HG03095 (cell line): ENCODE results near the gene MACROH2A2.
"Not testable (repeated sequence)": the region's sequence is repeated elsewhere in the genome, so short reads cannot be mapped to it uniquely, and the experiment has no call there.

Experiments
- ATAC-seq: cut with Tn5 transposase; IDR thresholded peaks from one replicate; pipeline ENCODE4 v1.9.1; 2021; ENCODE audit warnings: moderate library complexity; ENCODE audit not compliant: unreplicated experiment

The MACROH2A2 gene

DNA sequence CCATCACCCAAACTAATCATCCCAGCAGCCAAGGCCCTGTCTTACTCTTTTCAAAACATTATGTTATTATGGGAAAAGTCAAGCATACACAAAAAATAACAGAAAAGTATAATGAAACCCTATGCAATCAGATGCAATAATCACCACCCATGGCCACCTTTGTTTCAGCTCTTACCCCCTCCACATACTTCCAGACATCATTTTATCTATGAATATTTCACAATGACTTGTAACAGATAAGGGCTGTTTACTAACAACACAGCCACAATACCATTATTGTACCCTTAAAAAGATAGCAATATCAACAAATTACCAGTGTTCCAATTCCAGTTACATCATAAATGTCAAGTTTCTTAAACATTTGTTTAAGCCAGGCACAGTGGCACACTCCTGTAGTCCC, 44.8 kb downstream of the MACROH2A2 start:
- no peak for ATAC-seq

DNA sequence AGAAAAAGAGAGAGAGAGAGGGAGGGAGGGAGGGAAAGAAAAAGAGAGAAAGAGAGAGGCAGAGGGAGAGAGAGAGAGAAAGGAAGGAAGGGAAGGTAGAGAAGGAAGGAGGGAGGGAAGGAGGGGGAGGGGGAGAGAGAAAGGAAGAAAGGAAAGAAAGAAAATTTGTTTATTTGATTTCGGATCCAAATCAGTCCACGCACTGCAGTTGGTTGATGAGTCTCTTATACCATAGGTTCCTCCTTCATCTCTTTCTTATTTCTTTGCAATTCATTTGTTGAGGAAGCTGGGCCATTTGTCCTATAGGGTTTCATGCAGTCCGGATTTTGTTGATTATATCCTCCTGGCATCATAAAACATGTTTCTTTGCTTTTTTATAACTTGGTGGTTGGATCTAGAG, 45.6 kb downstream of the MACROH2A2 start:
- ATAC-seq, result no peak

DNA sequence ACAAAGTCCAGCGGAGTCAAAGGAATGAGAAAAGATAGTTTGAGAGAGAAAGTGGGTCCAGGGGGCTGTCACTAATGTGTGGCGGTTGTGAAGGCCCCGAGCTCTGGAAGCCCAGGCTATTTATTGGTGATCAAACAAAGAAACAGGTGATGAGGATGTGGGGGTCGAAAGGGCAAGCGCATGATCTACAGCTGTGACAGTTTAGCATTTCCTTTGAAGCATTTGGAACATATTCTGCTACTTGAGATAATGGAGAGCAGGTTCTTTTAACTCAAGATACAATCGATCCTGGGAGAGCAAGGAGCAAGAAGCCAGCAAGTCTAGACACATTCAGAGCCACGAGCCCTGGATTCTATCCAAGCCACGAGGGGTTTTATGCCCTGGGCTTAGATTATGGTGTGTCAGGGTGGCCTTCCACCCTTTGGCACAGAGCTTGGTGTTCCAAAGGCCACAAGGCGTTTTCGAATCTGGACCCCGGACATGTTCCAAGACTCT, 48.5 kb downstream of the MACROH2A2 start:
- ATAC-seq, result not testable (repeated sequence)

DNA sequence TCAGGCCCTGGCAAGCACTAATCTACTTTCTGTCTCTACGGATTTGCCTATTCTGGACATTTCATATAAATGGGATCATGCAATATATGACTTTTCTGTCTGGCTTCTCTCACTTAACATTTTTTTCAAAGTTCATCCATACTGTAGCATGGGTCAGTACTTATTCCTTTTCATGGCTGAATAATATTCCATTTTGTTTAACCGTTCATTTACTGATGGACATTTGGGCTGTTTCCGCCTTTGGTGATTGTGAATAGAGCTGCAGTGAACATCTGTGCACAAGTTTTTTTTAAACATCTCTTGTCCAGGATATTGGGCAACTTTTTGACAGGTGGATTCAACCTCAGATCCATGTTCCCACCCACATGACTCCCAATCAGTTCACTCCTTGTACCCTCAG, 49.0 kb downstream of the MACROH2A2 start:
- ATAC-seq, result no peak

DNA sequence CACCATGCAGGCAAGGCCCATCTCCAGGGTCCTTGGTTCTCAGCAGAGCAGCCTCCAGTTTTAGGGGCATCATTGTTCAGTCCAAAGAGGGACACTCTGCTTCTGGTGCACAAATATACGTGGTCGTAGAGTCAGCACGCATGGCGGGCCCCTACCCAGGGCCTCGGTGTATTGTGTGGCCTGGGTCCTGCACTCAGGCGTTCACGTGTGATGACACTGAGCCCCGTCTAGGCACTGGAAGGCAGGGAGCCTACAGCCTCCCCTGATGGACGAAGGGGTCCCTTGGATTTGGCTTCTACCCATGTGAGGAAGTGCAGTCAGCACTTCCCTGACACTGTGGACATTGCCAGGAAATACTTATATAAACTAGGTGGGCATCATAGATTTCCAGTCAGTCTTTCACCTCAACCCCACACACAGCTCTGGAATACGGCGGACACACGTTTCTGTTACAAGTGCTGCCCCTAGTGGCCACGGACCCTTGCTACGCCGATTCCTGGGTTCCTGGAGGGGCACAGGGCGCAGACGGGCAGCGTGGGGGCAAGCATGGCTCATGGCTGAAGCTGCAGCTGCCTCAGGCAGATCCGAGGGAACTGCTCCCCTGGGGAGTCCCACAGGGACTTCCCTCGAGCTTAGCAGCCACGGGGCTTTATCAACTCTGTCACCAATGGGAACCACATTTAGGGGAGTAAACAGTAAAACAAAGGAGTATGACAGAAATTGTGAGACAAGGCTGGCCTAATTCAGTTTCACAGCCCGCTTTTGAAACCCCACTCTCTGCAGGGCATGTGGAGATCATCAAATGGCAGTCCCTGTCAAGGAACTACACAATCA, 54.5 kb downstream of the MACROH2A2 start:
- ATAC-seq, result peak; percentile 68

DNA sequence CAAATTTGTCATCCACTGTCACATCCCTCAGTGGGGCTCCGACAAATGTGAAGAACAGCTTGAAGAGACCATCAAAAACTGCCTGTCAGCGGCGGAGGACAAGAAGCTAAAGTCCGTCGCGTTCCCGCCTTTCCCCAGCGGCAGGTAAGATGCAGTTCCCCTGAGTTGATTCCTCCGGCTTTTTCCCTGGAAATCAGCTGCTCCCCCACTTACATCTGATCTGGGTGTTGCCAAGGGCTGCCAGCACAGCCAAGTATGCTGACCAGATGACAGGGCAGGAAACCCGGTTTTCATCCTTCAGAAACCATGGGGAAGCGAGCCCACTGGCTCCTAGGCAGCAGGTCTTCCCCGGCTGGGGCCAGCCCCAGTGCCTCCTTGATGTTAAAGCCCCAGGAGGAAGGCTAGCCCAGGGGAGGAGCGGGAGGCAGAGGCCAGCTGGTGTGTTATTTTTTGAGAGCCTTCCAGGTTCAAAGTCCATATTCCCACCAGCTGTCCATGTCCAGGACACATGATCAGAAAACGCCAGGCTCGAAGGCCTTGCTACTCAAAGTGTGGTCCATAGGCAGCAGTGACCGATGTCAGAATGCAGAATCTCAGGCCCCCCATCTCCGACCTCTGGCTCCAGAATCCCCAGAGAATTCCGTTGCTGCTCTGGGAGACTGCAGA, 56.6 kb downstream of the MACROH2A2 start:
- no peak for ATAC-seq

DNA sequence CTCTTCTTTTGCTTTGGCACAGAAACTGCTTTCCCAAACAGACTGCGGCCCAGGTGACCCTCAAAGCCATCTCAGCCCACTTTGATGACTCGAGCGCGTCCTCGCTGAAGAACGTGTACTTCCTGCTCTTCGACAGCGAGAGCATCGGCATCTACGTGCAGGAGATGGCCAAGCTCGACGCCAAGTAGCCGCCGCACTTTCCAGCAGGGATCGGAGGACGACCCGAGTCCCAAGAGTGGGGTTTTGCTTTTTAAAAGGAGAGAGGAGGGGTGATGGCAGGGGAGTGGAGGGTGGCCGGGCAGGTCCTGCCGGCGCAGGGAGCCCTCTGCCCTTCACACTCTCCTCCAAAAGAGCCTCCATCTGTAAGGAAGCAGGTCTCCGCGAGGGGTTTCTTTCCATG, 58.9 kb downstream of the MACROH2A2 start:
- ATAC-seq, result no peak

DNA sequence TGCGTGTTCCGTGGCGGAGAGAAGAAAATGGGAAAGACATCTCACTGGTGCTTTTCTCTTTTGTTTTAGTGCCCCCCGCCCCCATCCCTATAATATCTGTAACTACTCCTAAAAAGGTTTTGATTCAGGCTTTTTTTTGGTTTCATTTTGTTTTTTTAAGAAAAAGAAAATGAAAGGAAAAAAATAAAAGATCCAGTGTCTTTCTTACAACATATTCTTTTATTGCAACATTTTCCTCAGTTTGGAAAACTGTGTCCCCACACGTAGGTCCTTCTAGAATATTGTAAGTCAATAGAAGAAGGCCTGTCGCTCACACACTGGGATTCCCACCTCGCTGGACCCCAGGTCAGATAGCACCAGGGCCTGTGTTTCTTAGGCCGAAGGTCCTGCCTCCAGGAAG, 59.4 kb downstream of the MACROH2A2 start:
- ATAC-seq, result no peak

DNA sequence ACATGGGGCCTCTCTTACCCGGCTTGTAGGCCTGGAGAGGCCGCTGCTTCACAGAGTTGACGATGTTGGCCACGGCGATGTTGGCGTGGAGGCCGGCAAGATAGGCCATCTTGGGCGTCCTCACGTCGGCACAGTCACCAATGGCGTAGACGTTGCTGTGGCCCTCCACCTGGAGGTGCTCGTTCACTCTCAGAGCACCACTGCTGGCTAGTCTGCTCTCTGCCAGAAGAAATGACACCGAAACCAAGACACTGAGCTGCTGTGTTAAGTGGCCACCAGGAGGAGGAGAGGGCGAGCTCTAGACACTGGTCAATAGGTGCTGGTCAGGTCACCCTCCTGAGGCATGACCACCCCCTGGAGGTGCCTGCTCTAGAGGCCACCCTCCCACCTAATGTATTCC, 62.3 kb downstream of the MACROH2A2 start:
- ATAC-seq, result no peak

DNA sequence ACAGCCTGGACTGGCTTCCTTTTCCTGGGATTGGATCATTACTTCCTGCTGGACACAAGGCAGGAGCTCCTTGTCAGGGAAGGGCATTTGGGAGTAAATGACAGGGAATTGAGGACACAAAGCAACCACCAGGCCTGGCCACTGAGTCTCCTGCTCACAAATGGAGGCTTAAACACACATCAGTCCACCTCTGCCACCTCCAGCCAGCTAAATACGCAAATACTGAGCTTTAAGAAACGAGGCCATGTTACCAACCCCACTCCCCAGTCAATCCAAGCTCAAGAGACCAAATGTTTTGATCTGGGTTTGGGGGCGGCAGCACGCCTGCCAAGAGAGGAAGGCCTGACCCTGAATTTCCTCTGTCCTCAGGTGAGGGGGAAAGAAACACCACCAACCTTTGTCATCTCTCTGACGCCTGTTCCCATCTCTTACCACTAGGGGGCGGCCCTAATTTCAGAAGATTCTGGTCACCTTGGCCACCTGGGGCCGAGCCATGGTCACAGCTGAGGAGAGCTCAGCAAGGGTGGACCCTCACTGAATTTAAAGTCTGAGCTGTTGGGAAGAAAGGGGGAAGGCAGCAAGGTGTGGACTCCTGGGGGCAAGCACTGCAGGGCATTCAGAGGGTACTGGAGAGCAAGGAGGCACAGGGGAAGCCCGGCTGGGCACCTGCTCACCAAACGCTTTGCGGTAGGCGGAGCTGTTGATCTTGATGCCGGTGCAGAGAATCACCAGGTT, 63.5 kb downstream of the MACROH2A2 start:
- ATAC-seq, result peak; percentile 50

DNA sequence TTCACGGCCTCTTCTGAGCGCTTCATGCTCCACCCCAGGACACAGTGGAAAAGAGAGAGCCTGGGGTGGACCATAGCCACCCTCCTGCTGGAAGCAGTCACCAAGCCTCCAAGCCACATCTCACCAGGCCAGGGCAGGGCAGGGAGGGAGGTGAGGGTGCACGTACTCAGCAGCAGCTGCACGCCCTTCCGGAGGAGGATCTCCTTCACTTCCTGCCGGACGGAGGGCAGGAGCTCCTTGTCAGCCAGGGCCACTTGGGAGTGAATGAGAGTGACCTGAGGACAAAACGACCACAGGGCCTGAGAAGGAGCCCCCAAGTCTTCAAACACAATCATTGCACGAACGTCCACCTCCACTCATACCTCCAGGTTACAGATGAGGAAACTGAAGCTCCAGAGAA, 65.0 kb downstream of the MACROH2A2 start:
- no peak for ATAC-seq

DNA sequence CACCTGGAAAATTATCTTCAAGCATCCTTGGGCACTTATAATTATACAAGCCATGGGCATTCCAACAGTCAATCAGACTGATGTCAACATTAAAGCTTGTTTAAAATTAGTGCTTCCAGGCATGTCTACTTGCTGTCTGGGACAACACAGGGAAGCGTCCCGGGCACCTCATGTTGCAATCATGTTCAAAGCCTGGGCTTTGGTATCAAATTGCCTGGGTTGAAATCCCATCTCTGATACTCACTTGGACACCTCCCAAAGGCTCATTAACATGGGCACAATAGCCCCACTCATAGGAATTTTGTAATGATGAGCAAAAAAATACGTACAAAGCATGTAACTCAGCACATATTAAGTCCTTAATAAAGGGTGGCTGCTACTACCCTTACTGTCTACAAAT, 65.5 kb downstream of the MACROH2A2 start:
- no peak for ATAC-seq

DNA sequence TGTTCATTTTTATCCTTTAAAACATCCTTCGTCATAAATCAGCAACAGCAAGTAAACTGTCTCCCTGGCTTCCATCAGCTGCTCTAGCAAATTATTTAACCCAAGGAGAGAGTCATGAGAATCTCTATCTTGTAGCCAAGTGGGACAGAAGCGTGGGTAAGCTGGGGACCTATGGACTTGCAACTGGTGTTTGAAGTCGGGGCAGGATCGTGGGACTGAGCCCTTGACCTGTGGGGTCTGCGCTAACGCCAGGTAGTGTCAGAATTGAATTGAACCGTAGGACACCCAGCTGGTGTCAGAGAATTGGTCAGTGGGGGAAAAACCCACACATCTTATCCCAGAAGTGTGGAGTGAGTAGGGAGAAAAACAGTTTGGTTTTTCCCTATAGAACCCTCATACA, 66.6 kb downstream of the MACROH2A2 start:
- ATAC-seq, result no peak

DNA sequence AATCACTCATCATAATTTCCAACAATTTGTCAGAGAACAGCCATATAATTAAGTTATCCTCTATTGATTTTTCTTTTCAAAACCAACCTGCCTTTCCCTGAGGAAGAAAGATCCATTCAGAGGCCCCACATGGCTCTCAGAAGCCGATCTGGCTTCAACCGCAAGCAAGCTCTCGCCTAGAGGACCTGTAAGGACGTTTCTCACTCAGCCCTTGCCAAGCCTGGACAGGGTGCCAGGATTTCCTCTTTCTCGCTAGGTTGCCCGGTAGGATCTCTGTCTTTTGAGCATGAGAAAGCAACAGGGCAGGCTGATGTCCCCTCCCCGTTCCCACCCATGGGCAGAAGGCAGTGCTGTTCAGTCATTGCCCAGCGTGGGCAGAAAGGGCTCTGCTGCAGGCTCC, 67.0 kb downstream of the MACROH2A2 start:
- no peak for ATAC-seq

DNA sequence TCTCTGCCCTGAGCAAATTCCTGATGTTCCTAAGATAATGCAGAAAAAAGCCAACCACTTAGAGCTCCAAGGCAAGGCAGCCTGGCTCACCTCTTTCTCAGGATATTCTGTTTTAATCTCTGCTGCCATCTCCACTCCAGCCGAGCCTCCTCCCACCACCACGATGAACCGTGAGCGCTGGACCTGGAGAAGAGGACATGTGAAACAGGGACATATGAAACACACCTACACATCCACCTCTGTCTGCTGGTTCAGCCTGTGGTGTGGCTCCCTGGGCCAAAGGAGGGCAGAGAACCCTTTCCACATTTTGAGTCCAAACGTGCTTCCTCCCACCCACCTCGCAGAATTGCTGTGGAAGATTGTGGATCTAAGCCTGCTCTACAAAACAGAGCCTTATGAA, 67.8 kb downstream of the MACROH2A2 start:
- ATAC-seq, result no peak

DNA sequence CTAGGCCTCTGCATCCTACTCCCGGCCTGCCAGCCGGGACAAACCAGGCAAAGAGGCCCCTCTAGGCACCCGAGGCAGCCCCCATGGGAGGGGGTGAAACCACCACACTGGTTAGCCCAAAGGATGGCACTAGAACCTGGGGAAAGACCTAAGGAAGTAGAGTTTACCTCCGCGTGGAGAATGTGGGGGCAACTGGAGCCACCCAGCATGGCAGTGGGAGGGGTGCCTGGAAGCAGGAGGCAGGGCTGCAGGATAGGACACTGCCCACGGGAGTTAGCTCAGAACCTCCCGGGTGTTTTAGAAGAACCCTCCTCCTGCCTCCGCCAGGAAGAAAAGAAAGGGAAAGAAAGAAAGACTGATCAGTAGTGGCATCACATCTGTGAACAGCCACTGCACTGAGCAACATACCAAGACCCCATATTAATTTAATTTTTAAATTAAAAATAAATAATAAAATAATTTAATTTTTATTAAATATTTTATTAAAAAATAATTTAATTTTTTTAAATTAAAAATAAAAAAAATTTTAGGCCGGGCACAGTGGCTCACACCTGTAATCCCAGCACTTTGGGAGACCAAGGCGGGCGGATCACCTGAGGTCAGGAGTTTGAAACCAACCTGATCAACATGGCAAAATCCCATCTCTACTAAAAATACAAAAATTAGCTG, 68.8 kb downstream of the MACROH2A2 start:
- ATAC-seq, result no peak

DNA sequence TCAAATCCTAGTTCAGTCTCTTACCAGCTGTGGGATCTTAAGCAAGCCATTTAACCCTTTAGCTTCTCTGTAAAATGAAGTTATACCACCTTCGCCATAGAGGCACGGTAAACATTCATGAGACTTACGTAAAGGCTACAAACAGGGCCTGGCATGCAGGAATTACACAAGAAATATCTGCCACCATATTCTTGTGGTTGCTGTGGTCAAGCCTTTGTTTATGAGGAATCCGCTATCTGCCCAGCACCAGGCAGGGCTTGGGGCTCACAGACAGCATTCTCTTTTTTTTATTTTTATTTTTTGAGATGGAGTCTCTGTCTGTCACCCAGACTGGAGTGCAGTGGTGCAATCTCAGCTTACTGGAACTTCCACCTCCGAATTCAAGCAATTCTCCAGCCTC, 70.1 kb downstream of the MACROH2A2 start:
- no peak for ATAC-seq

DNA sequence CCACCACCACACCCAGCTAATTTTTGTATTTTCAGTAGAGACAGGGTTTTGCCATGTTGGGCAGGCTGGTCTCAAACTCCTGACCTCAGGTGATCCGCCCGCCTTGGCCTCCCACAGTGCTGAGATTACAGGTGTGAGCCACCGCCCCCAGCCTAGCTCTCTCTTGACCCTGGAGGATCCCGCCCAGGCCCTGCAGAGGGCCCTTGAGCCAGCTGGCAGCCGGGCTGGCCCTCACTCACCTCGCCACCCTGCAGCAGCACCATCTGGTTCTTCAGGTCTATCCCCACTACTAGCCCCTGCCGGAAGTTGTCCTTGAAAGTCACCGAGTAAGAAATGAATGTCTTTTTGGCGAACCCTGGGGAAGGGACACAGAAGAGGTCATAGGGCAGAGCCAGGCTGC, 70.5 kb downstream of the MACROH2A2 start:
- ATAC-seq, result not testable (repeated sequence)

DNA sequence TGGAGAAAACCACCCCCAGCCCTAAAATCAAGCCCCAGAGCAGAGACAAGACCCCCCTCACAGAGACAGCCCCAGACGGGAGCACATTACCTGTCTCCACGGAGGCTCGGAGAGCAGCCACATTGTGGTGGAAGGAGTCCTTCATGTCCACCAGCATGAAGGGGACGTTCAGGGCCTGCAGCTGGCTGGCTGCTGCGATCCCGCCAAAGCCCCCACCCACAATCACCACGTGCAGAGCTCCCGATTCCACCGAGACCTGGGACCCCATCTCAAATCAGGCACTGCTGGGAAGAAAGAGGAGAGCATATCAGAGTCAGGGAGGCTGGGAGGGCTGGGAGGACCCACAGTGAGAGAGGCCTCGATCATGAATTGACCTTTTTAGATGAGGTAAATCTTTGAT, 71.2 kb downstream of the MACROH2A2 start:
- ATAC-seq, result no peak

DNA sequence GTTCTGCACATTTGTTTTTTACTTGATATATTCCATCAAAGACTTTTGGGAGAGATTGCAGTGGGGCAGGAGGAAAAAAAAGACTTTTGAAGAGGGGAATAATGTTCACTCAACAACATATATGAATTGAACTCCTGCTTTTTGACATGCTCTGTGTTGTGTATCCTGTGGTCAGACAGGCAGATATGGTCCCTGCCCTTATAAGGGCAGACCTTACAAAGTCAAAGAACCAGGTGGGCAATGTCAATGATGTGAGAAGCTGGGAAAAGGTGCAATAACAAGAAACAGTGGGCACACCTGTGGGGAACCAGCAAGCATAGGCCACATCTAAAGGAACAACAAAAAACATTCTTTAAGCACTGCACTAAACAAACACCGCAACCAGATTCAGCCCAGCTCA, 71.8 kb downstream of the MACROH2A2 start:
- no peak for ATAC-seq

DNA sequence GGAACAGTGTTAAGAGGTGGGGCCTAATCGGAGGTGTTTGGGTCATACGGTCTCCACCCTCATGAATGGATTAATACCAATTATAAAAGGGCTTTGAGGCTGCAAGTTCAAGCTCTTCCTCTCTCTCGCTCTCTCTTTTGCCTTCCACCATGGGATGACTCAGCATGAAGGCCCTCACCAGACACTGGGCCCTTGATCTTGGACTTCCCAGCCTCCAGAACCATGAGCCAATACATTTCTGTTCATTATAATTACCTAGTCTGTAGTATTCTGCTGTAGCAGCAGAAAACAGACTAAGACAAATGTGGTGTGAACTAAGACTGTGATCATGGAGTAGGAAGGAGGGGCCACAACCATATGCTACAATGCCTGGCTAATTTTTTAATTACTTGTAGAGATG, 72.3 kb downstream of the MACROH2A2 start:
- ATAC-seq, result no peak
